PC-3 (cell line): Measurements from ENCODE around the gene HM13. TPM values are rescaled to one million over a fixed set of nuclear protein-coding genes. Genes with fewer than 3 reads are reported as not detected.
"Not testable (repeated sequence)": the region's sequence is repeated elsewhere in the genome, so short reads cannot be mapped to it uniquely, and the experiment has no call there.

Experiments used
- ATAC-seq: fragments of 200-7000 bp; cut with Tn5 transposase; 2 replicates; pipeline ENCODE4 v1.9.1; 2020; ENCODE audit warnings: mild to moderate bottlenecking, moderate library complexity
- BruUV-seq: library from RNA; stranded (reverse); fragments of 400-500 nt; replicated peaks from 2 replicates; lab custom pipeline; 2021; lab: Mats Ljungman, UMichigan
- CTCF ChIA-PET: fragments of 300-600 bp; sonication (Branson Sonifier 250); formaldehyde crosslinking; loops from one replicate; lab custom pipeline; 2022; ENCODE audit warnings: antibody characterized with exemption; lab: Charles Lee
- POLR2A ChIA-PET: fragments of 300-600 bp; sonication (Branson Sonifier 250); formaldehyde crosslinking; loops from one replicate; lab custom pipeline; 2022; ENCODE audit warnings: antibody characterized with exemption; ENCODE audit not compliant: unreplicated experiment; lab: Charles Lee
- DNase-seq: peaks from one replicate; pipeline ENCODE4 v3.0.0-alpha.2; 2015
- H2AFZ ChIP-seq: fragments of 300-600 bp; sonication (generic); 2 replicates; pipeline ENCODE4 v1.6.0; 2016; ENCODE audit warnings: antibody characterized with exemption, low read length
- H3F3A ChIP-seq: fragments of 300-600 bp; sonication (generic); one replicate; pipeline ENCODE4 v1.6.0; 2017; ENCODE audit warnings: antibody characterized with exemption, low read length, control low read depth, mild to moderate bottlenecking; ENCODE audit not compliant: unreplicated experiment
- H3K27ac ChIP-seq: fragments of 300-600 bp; sonication (generic); 2 replicates; pipeline ENCODE4 v1.5.1; 2016; ENCODE audit warnings: mild to moderate bottlenecking, low read length
- H3K27me3 ChIP-seq: fragments of 300-600 bp; sonication (generic); 2 replicates; pipeline ENCODE4 v1.6.1; 2016; ENCODE audit warnings: low read length, mixed read lengths
- H3K36me3 ChIP-seq: fragments of 300-600 bp; sonication (generic); 2 replicates; pipeline ENCODE4 v1.6.1; 2016; ENCODE audit warnings: low read depth, mixed run types, low read length, mixed read lengths
- H3K4me1 ChIP-seq: fragments of 300-600 bp; sonication (generic); 2 replicates; pipeline ENCODE4 v1.5.1; 2016; ENCODE audit warnings: low read length; ENCODE audit not compliant: insufficient read depth
- H3K4me2 ChIP-seq: fragments of 300-600 bp; sonication (generic); 2 replicates; pipeline ENCODE4 v1.6.0; 2016; ENCODE audit warnings: low read length
- H3K4me3 ChIP-seq: fragments of 300-600 bp; sonication (generic); 2 replicates; pipeline ENCODE4 v1.5.1; 2016; ENCODE audit warnings: mild to moderate bottlenecking, low read length, mixed read lengths
- H3K79me2 ChIP-seq: fragments of 300-600 bp; sonication (generic); 2 replicates; pipeline ENCODE4 v1.6.1; 2017; ENCODE audit warnings: low read length, mixed read lengths
- H3K9ac ChIP-seq: fragments of 300-600 bp; sonication (generic); 2 replicates; pipeline ENCODE4 v1.6.0; 2016; ENCODE audit warnings: mild to moderate bottlenecking, low read length
- H3K9me2 ChIP-seq: fragments of 300-600 bp; sonication (generic); replicated peaks from 2 replicates; pipeline ENCODE4 v1.6.1; 2016; ENCODE audit warnings: mixed run types, low read length, mixed read lengths
- H3K9me3 ChIP-seq: fragments of 300-600 bp; sonication (generic); 2 replicates; pipeline ENCODE4 v1.6.1; 2016; ENCODE audit warnings: low read length, mixed read lengths
- H4K20me1 ChIP-seq: fragments of 300-600 bp; sonication (generic); 2 replicates; pipeline ENCODE4 v1.6.1; 2016; ENCODE audit warnings: low read length, mixed read lengths
- CTCF ChIP-seq: fragments of 300-600 bp; sonication (generic); conservative IDR thresholded peaks from 2 replicates; pipeline ENCODE4 v1.5.1; 2017; ENCODE audit warnings: antibody characterized with exemption, low read depth, mild to moderate bottlenecking, low read length
- EZH2 ChIP-seq: fragments of 300-600 bp; sonication (generic); IDR thresholded peaks from one replicate; pipeline ENCODE4 v1.6.1; 2017; ENCODE audit warnings: antibody characterized with exemption, mild to moderate bottlenecking, low read length; ENCODE audit not compliant: unreplicated experiment
- EZH2phosphoT487 ChIP-seq: fragments of 300-600 bp; sonication (generic); IDR thresholded peaks from 2 replicates; pipeline ENCODE4 v1.6.1; 2018; ENCODE audit warnings: mild to moderate bottlenecking, antibody characterized with exemption, low read length, borderline replicate concordance
- intact Hi-C: fragments of 100-400 bp; cut with micrococcal nuclease; formaldehyde crosslinking; loops from 2 replicates; pipeline ENCODE4 v1.9.0; 2023
- total RNA-seq: library from RNA; depleted of rRNA; stranded (reverse); fragments of >200 nt; gene quantifications from 2 replicates; pipeline ENCODE4 v1.2.3, GENCODE V29; 2014

Gene HM13
- total RNA-seq, 1 experiment from 2014 or later = 99.5 TPM

GRCh38 chr20:31538326-31538725 is 24.1 kb downstream of the HM13 start:
- H2AFZ ChIP-seq = no peak overlapping the region
- ATAC-seq = no peak
- no peaks in the 10 kb centered on the region; the same call in 1 of the 2 replicates for H4K20me1 ChIP-seq
- no peak for DNase-seq
- no peak overlapping the region for H3K27ac ChIP-seq
- TF ChIP-seq EZH2phosphoT487 (no peak), CTCF (no peak), EZH2 (no peak)
- ChIA-PET POLR2A (no interaction called here), CTCF (interaction anchor here (0.9 kb wide), 1 partner anchor 75 kb away, joined by 3 read pairs; no protein-coding TSS in a partner anchor)
- no peaks in the 10 kb centered on the region for H3K9me2 ChIP-seq
- peaks cover 6% of the 10 kb centered on the region for H3F3A ChIP-seq
- H3K4me2 ChIP-seq = no peak overlapping the region
- H3K27me3 ChIP-seq = no peaks in the 10 kb centered on the region
- intact Hi-C loops = no loop called here
- H3K36me3 ChIP-seq = peaks cover 46% of the 10 kb centered on the region
- H3K4me1 ChIP-seq = peaks cover 19% of the 10 kb centered on the region
- BruUV-seq = no TSS peak
- H3K4me3 ChIP-seq = no peak overlapping the region
- H3K79me2 ChIP-seq = no peaks in the 10 kb centered on the region
- H3K9ac ChIP-seq = no peak overlapping the region
- H3K9me3 ChIP-seq = no peaks in the 10 kb centered on the region

- H4K20me1 ChIP-seq, H3K9me2 ChIP-seq, BruUV-seq, H3K79me2 ChIP-seq, H3K27ac ChIP-seq, POLR2A ChIA-PET, H3K9me3 ChIP-seq, intact Hi-C loops, CTCF ChIA-PET, H3K4me2 ChIP-seq, ATAC-seq, H3K9ac ChIP-seq, H2AFZ ChIP-seq, H3K27me3 ChIP-seq, DNase-seq, H3K4me3 ChIP-seq, H3F3A ChIP-seq: not testable (repeated sequence)
- peaks cover 47% of the 10 kb centered on the region for H3K36me3 ChIP-seq
- H3K4me1 ChIP-seq = peaks cover 23% of the 10 kb centered on the region
Measured at GRCh38 chr20:31539636-31540035, 25.4 kb downstream of the HM13 start.

GRCh38 chr20:31540406-31540805 is 26.2 kb downstream of the HM13 start:
- POLR2A ChIA-PET = no interaction called here

More at GRCh38 chr20:31540406-31540805, 26.2 kb downstream of the HM13 start:
- Histone ChIP-seq H3K4me3 (no peak overlapping the region), H3K9ac (no peak overlapping the region), H3K9me2 (no peaks in the 10 kb centered on the region), H3K27me3 (no peaks in the 10 kb centered on the region), H2AFZ (no peak overlapping the region), H4K20me1 (no peaks in the 10 kb centered on the region; the same call in 1 of the 2 replicates), H3K79me2 (no peaks in the 10 kb centered on the region; the same call in 1 of the 2 replicates), H3K36me3 (peaks cover 49% of the 10 kb centered on the region), H3K4me1 (peaks cover 23% of the 10 kb centered on the region), H3K27ac (no peak overlapping the region), H3F3A (peaks cover 6% of the 10 kb centered on the region), H3K4me2 (no peak overlapping the region), H3K9me3 (no peaks in the 10 kb centered on the region)
- intact Hi-C loops = no loop called here
- CTCF ChIA-PET = no interaction called here
- no peak for DNase-seq
- ATAC-seq = no peak
- BruUV-seq = no TSS peak
- no peak for TF ChIP-seq CTCF
- TF ChIP-seq EZH2phosphoT487 = no peak
- TF ChIP-seq EZH2 = no peak
